Activated CD8-positive, alpha-beta memory T cell treated with anti-CD3 and anti-CD28 coated beads for 1 hour (primary cell): ENCODE results near the gene ARFGAP3.

Experiments used
- DNase-seq, 2 donors: peaks; one replicate each; pipeline ENCODE4 v3.0.0-alpha.2; 2020; ENCODE audit warnings: low read depth in 1 of 2; ENCODE audit errors: extremely low read depth in 1 of 2

The ARFGAP3 gene

DNA sequence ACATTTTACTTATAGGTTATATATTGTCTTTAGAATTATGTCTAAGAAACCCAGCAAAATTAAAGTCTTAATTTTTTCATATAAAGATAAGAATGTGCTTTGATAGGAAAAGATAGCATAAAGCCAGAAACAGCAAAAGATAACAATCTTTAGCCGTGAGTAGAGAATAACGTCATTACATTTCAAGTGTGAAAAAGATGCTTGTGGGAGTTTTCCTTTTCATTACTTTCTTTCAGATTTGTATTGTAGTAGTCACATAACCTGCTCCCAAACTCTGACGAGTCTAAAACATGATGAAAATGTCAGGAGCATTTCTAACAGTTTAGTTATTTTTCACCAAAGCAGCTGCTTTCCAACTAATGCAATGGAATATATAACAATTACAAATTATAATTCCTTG lies 31.3 kb downstream of the ARFGAP3 start:
- no peak for DNase-seq

DNA sequence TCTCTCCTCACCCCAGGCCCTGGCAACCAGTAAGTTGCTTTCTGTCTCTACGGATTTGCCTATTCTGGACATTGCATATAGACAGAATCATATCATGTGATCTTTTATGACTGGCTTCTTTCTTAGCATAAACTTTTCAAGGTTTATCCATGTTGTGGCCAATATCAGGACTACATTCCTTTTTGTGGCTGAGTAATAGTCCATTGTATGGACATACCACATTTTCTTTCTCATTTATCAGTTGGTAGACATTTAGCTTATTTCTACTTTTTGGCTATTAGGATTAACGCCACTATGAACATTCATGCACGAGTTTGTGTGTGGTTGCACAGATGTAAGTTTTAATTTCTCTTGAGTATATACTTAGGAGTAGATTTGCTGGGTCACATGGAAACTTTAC lies 35.7 kb downstream of the ARFGAP3 start:
- DNase-seq, result no peak

DNA sequence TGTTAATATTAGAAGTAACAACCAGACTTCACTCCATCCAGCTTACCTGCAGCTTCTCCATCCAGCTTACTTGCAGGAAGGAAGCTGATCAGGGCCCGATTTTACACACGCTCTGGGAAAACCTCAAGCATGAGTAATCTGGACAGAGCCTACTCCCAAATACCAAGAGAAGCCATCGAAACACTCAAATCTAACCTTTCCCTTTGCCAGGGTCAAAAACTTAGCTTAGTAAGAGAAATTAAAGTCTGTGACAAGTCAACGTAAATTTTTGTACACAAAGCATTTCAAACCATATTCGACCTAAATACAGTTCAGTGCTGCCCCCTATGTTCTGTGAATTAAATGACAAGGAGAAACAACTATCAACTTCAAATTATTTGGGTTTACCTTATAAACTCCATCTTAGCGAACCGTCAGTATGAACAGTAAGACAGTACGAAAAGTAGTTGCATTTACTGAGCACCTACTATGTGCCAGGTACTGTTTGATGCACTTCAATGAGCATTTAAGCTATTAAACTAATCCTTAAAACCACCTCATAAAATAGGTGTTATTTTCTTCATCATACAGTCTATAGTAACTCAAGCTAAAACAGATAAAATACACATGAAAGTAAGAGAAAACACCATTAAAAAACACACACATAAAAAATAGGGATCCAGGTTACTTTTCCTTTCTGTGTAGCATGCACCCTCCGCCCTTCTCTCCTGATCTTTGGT lies 36.9 kb downstream of the ARFGAP3 start:
- DNase-seq, result no peak

DNA sequence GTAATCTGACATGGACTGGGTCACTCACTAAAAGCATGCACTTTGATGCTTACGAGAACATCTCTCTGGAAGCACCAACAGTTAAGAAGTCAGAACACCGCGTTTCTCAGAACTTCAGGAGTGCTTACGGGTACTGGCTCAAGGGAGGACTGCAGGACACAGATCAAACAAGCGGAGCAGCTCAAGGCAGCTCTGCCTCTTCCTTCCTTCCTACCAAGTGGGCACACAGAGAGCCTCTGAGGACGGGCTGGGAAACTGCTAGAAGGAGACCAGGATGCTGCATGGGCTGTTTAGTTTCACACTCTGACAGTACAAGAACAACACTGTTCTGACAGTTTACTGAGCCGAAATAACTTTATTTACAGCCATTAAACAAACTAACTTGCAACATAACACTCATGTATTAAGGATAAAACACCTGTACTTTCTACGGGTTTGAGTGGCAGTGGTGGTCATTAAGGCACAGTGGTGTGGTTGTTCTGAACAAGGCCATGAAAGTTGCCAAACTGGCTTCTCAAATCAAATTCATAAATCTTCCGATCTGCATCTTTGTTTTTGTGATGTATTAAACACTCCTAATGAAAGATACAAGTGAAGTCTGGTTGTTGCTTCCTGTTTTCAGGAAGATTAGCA lies 37.5 kb downstream of the ARFGAP3 start:
- no peak for DNase-seq

DNA sequence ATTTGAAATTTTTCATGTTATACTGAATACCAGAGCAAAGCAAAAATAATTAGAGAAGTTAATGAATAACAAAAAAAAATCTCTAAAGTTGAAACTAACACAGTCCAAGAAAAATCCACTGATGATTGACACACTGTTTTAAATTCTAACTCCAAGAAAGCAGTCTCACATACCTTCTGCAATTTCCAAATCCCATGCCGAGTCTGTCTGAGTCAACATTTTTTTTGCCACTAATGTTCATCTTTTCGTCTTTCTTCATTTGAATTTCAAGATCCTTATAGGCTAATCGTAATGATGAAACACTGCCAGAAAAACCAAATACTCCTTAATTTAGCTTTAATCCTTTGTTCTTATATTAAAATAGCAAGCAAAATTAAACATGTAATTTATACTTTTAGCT lies 39.5 kb downstream of the ARFGAP3 start:
- DNase-seq, result no peak

DNA sequence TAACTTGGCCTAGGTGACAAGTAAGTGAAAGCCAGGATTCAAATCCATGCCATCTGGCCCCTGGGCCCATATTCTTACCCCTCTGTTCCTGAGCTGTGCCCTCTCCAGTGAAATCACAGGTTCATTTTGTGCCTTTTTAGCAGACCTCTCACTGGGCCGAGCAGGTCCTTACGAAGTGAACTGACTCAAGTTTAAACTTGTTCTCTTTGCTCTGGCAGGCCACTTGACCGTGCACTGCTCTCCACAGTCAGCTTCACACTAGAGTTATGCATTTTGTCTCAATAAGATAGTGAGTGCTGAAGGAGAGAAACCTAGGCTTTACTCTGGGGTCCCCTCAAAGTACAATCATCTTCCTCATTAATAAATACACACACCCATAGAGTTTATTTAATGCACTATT lies 40.7 kb downstream of the ARFGAP3 start:
- no peak for DNase-seq

DNA sequence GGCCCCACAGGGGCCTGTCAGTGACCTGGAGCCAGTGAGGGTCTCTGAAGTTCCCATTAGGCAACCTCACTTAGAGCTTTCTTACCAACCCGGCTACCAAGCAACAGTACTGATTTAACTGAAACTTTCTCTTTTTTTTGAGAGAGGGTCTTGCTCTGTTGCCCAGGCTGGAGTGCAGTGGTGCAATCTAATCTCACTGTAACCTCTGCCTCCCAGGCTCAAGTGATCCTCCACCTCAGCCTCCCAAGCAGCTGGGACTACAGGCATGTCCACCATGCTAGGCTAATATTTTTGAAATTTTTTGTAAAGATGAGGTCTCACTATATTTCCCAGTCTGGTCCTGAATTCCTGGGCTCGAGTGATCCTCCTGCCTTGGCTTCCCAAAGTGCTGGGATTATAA lies 42.5 kb downstream of the ARFGAP3 start:
- DNase-seq, result no peak

DNA sequence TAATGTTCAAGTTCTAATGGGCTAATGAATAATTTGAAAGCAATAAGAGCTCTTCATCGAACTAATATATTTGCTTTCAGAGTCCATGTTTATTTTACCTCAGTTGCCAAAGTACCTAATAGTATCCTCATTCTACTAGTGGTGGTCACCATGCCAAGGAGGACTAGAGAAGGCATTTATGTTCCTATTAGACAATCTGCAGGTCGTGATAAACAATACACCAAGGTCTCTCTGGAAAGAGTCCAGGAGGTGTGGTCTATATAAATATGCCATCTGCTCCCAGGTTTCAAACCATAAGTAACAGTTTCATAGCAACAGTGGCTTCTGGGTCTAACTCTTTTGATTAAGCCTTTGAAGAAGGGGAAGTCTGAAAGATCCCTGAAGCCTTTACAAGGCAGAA lies 42.9 kb downstream of the ARFGAP3 start:
- no peak for DNase-seq

DNA sequence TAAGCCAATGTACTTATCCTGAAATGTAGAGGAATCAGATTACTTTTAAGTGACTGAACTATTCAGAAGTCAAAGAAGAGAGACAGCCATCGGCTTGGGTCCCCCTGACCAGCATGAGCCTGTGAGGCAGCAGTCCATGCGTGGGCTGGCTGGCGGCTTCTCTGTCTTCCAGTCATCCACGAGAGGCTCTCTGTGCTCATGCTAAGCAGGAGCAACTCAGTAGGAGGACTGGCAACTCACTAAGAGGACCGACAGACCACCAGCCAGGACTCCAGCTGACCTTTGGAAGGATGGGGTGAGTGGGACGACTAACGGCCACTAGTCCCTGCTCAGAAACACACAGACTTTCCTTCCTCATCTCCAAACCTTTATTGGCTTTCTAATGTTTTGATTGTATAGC lies 43.6 kb downstream of the ARFGAP3 start:
- no peak for DNase-seq

DNA sequence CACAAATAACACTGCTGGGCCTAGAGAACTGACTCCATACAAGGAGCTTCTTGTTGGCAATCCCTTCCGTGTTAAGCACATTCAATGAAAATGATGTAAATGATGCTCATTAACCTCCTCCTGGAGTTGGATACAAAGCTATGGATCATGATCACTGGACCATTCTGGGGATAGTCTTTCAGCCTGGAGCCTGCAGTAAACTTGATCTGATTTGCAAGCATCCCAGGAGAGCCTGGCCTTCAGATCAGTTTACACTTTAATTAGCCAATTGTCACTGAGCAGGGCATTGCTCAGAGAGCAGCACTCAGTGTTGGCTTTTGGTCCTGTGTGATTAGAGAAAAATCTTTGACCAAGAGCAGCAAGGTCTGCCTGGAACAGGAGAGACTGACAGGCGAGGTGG lies 45.6 kb downstream of the ARFGAP3 start:
- no peak for DNase-seq

DNA sequence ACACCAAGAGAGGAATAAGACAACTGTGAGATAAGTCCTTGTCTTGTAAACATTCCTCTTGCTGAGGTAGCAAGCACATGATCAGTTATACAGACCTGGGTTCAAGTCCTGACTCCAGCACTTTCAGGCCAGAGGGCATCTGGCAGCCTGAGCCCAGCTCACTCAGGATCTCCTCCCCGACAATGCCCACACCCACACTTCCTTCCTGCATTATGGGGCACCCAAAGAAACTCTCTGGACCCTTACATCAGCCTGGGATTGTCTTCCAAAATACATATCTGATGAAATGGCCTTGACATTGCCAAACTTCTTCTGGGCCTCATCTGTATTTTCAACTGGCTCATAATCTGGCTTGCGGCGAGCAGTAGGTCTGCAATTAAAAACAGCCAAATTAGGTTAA lies 48.6 kb downstream of the ARFGAP3 start:
- no peak for DNase-seq

DNA sequence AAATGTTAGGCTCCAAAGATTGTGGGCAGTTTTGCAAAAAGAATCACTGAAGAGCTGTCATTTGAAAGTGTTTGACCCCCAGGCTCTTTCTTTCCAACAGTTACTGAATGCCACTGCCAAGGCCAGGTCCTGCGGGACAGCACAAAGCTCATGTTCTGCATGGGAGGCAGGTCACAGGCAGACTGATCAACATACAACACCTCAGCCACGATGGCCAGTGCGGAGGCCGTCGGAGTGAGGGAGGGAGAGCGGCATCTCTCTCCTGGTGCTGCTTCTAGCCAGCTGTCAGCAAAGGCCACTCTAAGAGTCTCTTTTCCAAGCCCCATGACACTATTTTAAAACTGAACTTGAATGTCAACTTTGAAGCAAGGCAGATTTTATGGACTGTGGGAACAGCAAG lies 49.9 kb downstream of the ARFGAP3 start:
- no peak for DNase-seq

DNA sequence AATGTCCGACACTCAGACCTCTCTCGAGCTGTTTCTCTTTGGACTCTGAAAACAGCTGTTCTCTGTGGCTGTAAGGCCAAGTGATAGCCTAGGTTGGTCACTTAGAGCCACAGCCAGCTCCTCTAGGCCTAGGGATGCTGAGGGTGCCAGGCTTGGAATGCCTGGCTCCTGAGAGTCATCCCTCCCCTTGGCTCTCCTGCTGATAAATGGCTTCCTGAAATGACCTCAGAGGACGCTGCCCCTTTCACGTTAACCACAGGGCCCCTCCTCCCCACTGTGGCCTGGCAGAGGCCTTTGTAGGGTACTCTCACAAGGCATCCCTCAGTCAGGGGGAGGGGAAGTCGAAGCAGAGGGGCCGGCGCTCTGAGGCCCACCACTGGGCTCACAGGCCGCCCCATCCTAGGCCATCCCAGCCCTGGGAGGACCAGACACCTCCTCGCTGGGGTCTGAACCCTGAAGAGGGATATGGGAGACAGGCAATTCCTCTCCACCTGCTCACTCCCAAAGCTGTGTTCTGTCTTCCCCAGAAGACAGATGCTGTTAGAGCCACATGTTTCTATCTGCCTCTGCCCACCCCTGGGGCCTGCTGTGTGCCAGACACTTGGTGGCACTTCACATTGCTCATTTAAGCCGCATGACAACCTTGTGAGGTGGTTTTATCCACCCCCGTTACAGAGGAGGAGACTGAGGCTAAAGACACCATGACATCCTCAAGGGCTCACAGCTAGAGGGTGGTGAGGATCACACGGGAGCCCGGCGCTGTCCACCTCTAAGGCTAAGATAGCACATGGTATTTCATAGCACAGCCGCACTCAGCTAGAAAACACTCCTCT lies 50.9 kb downstream of the ARFGAP3 start:
- no peak for DNase-seq

DNA sequence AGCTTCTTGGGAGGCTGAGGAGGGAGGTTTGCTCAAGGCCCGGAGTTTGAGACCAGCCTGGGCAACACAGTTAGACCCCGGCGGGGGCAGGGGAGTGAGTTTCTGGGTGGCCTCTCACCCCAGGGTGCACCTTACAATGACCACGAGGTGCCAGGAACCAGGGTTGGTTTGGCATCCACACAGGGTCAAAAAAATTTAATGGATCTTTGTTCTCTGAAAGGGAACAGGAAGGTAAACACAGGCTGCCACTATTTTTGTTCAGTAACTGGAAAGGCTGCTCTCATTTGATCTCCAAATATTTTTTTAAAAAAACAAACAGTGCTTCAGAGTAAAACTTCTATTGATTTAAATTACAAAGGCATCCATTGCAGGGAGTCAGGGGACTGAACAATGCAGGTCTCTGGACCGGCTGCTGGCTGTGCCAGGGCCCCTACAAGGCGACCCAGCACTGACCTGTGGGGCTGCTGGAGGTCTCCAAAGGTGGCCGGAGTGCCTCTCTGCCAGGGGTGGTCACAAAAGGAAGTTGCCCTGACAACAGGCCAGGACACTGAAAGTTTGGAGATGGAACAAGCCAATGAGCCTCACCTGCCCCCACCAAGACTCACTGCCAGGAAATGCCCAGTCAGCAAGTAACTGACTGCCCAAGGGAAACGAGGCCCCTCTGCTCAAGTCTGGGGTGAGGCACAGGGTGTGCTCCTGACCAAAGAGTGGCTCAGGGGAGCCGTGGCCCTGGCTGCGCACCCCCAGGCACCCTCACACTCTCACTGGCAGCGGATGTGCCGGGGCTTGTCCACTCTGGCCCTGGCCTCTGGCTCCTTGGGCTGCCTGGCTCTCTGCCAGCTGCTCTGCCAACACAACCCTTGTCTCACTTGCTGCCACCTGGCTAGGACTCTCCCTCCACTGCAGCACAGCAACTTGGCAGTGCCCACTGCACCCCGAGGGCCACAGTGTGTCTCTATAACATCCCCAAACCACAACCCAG lies 51.8 kb downstream of the ARFGAP3 start:
- no peak for DNase-seq

DNA sequence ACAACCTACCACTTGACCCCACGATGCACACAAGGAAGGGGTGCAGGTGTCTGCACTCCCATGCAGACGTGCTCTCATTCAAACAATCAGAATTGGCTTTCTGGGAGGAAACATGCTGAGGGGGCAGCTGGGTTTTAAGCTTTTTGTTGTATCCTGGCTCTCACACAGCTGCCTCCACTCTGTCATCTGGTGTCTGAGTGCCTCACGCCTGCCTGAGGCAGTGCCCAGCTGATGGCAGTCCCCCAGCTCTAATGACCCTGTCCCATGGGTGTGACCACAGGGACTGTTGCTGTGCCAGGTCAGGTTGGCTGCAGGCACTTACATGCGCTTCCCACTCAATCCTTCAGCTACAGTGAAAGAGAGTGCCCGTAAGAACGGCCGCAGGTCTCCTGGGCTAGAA lies 53.7 kb downstream of the ARFGAP3 start:
- no peak for DNase-seq

DNA sequence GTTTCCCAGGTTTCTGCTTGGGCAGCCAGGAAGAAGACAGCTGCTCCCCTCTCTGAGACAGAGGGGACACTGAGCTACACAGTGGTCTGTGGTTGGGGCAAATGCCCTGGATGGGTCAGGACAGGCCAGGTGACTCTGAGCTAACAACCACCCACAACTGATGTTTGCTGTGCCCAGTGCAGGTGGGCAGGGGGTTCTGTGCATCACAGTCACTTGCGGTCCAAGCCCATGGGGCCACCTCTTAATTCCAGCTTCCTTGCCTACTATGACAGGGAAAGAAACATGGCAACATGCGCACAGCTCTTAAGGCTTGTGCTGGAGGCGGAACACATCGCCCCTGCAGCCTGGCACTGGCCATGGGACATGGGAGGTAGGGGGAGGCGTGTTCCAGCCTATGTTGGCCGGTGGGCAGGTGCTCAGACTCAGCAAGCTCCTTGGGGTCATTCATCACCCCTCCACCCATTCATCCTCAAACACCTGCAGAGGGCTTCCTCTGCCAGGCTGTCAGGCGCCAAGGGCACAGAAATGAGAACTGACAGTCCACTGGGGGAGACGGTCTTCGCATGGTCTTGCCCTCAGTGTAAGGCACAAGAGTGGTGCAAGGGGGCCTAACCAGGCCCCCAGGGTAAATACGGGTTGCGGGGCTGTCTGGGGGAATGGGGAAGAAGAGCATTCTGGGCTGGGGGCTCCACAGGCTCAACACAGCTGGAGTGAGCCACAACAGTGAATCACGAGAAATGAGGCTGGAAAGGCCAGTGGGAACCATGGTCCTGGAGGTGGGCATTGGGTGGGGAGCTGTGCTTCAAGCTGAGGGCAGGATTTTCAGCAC lies 55.6 kb downstream of the ARFGAP3 start:
- DNase-seq, result no peak

DNA sequence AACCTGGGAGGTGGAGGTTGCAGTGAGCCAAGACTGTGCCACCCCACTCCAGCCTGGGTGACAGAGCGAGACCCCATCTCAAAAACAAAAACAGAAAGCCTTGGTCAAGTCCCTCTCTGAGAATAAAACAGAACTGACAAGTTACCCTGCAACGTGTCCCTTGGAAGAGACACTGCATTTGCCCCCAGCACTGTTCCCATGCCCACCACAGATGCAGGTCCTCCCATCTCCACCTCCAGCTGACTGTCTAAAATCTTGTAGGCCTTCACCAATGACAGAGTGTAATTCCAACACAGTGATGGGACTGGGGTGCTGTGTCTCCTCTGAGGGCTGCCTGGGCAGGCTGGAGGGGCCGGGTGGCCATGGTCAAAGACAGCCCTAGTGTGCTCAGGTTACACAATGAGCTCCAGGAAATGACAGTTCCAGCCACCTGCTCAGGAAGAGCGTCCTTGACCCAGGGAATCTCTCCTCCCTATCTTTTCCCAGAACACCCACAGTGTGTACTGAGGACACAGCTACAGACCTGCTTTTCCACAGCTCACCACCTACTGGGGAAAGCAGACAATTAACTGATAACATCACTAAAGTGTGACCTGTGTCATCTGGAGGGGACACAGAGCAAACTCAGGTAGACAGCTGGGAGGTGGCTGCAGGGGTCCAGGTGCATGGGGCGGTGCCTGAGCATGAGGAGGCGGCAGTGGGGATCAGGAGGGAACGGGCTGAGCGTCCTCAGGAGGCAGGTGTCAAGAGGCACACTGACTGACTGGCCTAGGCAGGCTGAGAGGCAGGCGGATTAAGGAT lies 56.4 kb downstream of the ARFGAP3 start:
- DNase-seq, result no peak

DNA sequence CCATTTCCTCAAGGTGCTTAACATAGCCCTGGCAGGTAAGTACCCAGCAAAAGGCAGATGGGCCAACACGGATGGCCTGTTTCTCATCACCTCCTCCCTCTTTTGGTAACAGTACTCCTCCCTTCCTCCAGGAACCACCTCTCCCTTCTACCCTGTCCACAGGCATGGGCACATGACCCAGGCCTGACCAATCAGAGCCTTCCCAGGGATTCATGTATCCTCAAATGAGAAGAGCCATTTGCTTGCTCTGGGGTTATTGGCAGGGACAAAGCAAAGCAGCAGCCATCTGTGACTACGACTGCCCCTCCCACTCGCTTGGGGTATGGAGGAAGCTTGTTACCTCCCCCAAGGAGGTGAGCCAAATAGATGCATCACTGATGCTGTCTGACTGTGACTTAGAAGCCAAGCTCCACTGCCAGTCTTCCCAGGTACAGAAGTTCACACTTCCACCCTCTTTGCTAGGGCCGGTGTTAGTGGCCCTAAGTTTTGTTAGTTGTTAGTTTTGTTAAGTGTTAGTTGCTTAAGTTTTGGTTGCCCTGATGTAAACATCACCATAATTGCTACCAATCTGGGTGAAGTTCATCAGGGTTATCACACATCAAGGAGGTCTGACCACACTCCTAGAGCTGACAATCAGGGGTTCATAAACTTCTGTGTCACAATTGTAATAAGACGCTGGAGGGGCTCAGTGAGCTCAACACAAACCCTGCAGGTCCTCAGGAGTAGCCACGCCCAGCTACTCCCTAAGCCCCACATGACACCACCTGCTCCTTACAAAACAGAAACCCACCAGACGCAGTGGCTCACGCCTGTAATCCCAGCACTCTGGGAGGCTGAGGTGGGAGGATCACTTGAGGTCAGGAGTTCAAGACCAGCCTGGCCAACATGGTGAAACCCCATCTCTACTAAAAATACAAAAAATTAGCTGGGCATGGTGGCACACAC lies 57.3 kb downstream of the ARFGAP3 start:
- no peak for DNase-seq
